ENCODE results near the gene ABCC2. TPM values are rescaled to one million over a fixed set of nuclear protein-coding genes. Genes with fewer than 3 reads are reported as not detected.

ABCC2 gene
- polyA plus RNA-seq, 2 donors: 0.20 to 0.35 TPM

DNA sequence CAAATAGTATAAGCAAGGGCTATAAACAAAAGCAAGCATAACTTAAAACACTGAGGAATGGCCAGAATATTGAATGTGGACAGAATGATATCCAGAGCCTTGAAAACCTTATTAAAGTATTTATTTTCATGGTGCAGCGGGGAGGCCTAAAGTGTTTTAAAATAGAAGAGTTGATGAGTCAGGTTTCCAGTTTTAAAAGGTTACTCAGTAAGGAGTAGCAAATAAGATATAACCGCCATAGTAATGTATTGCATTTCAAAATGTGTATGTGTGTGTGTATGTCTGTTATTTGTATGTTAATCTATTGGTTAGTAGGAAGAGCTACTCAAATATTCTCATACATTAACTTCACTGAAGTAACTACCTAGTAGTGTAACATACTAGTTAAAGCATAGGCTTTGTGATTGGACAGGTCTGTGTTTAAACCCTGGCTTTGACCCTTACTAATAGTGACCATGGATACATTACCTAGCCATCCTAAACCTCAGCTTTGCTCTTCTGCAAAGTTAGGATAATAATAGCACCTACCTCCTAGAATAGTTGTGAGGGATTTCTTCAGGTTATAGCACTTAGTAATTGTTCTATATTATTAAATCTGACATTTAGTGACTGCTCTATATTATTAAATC lies 33.5 kb upstream of the ABCC2 start:
- Histone ChIP-seq H3K27ac (ENCODE audit: low read depth in 2 of 2, low read length in 1 of 2) (no peak overlapping the region), H3K27me3 (ENCODE audit: control insufficient read depth in 1 of 2, insufficient read depth in 2 of 2, low read length in 2 of 2) (no peaks in the 10 kb centered on the region), H3K36me3 (ENCODE audit: control insufficient read depth in 2 of 2, insufficient read depth in 2 of 2, low read length in 1 of 2) (peaks cover 0 to 8% of the 10 kb centered on the region in 2 donors), H3K4me1 (ENCODE audit: control insufficient read depth in 2 of 2, insufficient read depth in 2 of 2, low read length in 1 of 2) (no peaks in the 10 kb centered on the region), H3K9me3 (ENCODE audit: control insufficient read depth in 2 of 2, insufficient read depth in 1 of 2, low read depth in 1 of 2, low read length in 1 of 2) (no peaks in the 10 kb centered on the region), H3K4me3 (ENCODE audit: low read depth in 1 of 2, low read length in 2 of 2) (no peak overlapping the region)
- 94 to 96% methylated on average over 2 of the region's 2 CpGs for WGBS, 2 donors

DNA sequence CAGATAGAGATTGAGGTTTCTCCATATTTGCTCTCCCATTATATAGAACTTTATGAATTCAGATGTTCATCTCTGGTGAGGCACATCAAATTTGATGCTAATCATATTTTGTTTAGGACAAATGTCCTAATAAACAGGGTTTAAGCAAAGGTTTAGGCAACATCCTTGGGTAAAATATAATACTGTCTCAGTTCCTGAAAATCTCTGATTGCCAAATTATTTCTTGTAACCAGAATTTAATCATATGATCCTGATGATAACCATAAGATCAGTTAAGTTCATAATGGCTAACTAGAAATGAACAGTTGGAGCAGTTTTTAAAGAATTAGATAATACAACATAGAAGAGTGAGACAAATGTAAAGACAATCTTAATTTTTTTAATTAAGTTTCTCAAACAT lies 31.8 kb upstream of the ABCC2 start:
- Histone ChIP-seq H3K4me1 (ENCODE audit: control insufficient read depth in 2 of 2, insufficient read depth in 2 of 2, low read length in 1 of 2) (no peaks in the 10 kb centered on the region), H3K27ac (ENCODE audit: low read depth in 2 of 2, low read length in 1 of 2) (no peak overlapping the region), H3K9me3 (ENCODE audit: control insufficient read depth in 2 of 2, insufficient read depth in 1 of 2, low read depth in 1 of 2, low read length in 1 of 2) (no peaks in the 10 kb centered on the region), H3K4me3 (ENCODE audit: low read depth in 1 of 2, low read length in 2 of 2) (no peak overlapping the region), H3K27me3 (ENCODE audit: control insufficient read depth in 1 of 2, insufficient read depth in 2 of 2, low read length in 2 of 2) (no peaks in the 10 kb centered on the region), H3K36me3 (ENCODE audit: control insufficient read depth in 2 of 2, insufficient read depth in 2 of 2, low read length in 1 of 2) (peaks cover 3 to 5% of the 10 kb centered on the region in 2 donors)

DNA sequence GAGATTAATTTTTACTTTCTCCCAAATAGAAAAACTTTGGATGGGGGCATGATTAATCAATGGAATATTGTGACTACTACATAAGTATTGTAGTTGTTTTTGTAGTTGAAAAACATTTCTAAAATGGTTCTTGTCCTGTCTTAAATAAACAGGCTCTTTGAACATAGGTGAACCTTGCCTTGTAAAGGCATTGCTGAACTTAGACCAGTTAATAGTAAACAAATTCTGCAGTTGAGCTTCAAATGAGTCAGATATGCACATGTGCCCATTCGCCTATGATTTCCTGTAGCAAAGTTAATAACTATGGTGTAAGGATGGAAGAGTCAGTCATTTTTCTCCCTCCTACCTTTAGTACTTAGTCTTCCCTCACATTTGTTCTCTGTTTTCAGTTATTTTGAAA lies 27.8 kb upstream of the ABCC2 start:
- no peaks in the 10 kb centered on the region for H3K27me3 ChIP-seq (ENCODE audit: control insufficient read depth in 1 of 2, insufficient read depth in 2 of 2, low read length in 2 of 2)
- no peaks in the 10 kb centered on the region for H3K9me3 ChIP-seq (ENCODE audit: control insufficient read depth in 2 of 2, insufficient read depth in 1 of 2, low read depth in 1 of 2, low read length in 1 of 2)
- no peaks in the 10 kb centered on the region for H3K4me1 ChIP-seq (ENCODE audit: control insufficient read depth in 2 of 2, insufficient read depth in 2 of 2, low read length in 1 of 2)
- H3K36me3 ChIP-seq (ENCODE audit: control insufficient read depth in 2 of 2, insufficient read depth in 2 of 2, low read length in 1 of 2): peaks cover 3% of the 10 kb centered on the region in 2 donors
- WGBS, 2 donors: 90% methylated on average over 1 of the region's 1 CpG
- no peak overlapping the region for H3K27ac ChIP-seq (ENCODE audit: low read depth in 2 of 2, low read length in 1 of 2)
- H3K4me3 ChIP-seq (ENCODE audit: low read depth in 1 of 2, low read length in 2 of 2): no peak overlapping the region

DNA sequence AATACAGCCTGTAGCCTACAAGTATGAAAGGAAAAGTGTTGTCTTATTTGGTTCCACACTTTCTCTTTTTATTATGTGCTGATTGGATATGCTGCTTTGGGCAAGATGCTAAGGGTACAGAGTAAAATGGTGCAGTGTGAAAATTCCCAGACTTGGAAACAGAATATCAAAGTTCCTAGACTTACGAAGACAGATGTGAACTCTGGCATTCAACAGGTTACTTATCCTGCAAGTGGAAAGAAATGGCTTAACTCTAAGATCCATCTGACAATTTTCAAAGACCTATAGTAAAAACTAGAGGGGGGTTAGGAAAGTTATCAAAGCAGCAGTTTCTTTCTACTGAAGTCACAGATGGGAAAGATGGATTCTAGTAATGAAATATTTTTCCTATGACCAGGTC lies 26.3 kb upstream of the ABCC2 start:
- no peaks in the 10 kb centered on the region for H3K27me3 ChIP-seq (ENCODE audit: control insufficient read depth in 1 of 2, insufficient read depth in 2 of 2, low read length in 2 of 2)
- H3K4me1 ChIP-seq (ENCODE audit: control insufficient read depth in 2 of 2, insufficient read depth in 2 of 2, low read length in 1 of 2): no peaks in the 10 kb centered on the region
- no peaks in the 10 kb centered on the region for H3K9me3 ChIP-seq (ENCODE audit: control insufficient read depth in 2 of 2, insufficient read depth in 1 of 2, low read depth in 1 of 2, low read length in 1 of 2)
- H3K27ac ChIP-seq (ENCODE audit: low read depth in 2 of 2, low read length in 1 of 2): no peak overlapping the region
- H3K4me3 ChIP-seq (ENCODE audit: low read depth in 1 of 2, low read length in 2 of 2): no peak overlapping the region
- H3K36me3 ChIP-seq (ENCODE audit: control insufficient read depth in 2 of 2, insufficient read depth in 2 of 2, low read length in 1 of 2): peaks cover 6 to 8% of the 10 kb centered on the region in 2 donors
- 96 to 100% methylated on average over 1 of the region's 1 CpG for WGBS, 2 donors

DNA sequence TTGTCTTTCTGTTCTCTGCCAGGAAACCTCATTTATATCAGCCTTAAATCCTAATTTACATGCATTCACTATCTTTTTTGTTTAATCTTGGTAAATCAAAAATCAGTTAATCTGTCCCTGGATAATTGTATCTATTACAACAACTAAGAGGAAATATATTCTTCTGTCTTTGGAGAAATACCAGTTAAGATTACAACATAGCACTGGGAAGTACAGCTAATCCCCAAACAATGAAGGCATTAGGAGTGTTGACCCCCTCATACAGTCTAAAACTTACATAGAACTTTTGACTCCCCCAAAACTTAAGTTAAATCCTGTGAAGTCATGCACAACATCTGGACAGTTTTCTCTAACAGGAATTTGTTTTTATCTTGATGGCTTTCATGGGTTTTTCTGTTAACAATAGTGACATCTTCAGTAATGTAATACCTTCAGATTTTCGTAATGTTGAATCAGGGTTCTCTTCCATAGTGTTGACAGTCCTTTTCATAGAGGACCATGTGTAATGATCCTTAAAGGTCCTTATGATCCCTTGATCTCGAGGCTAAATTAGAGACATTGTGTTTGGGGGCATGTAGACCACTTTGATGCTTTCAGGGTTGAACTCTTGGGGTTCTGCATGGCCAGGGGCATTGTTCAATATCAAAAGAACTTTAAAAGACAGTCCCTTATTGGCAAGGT lies 24.1 kb upstream of the ABCC2 start:
- Histone ChIP-seq H3K36me3 (ENCODE audit: control insufficient read depth in 2 of 2, insufficient read depth in 2 of 2, low read length in 1 of 2) (peaks cover 3 to 8% of the 10 kb centered on the region in 2 donors), H3K27ac (ENCODE audit: low read depth in 2 of 2, low read length in 1 of 2) (no peak overlapping the region), H3K4me3 (ENCODE audit: low read depth in 1 of 2, low read length in 2 of 2) (no peak overlapping the region), H3K9me3 (ENCODE audit: control insufficient read depth in 2 of 2, insufficient read depth in 1 of 2, low read depth in 1 of 2, low read length in 1 of 2) (no peaks in the 10 kb centered on the region), H3K4me1 (ENCODE audit: control insufficient read depth in 2 of 2, insufficient read depth in 2 of 2, low read length in 1 of 2) (no peaks in the 10 kb centered on the region), H3K27me3 (ENCODE audit: control insufficient read depth in 1 of 2, insufficient read depth in 2 of 2, low read length in 2 of 2) (no peaks in the 10 kb centered on the region)
- 74 to 77% methylated on average over 2 of the region's 2 CpGs for WGBS, 2 donors

DNA sequence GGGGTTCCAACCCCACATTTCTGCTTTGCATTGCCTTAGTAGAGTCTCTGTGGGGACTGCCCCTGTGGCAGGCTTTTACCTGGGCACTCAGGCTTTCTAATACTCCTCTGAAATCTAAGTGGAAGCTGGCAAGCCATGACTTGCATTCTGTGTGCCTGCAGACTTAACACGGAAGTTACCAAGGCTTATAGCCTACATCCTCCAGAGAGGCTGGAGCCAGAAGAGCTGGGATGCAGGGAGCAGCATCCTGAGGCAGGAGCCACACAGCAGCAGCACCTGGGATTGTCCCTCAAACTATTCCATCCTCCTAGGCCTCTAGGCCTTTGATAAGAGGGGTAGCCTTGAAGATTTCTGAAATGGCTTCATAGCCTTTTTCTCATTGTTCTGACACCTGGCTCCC lies 22.1 kb upstream of the ABCC2 start:
- Histone ChIP-seq H3K4me1 (ENCODE audit: control insufficient read depth in 2 of 2, insufficient read depth in 2 of 2, low read length in 1 of 2) (no peaks in the 10 kb centered on the region), H3K4me3 (ENCODE audit: low read depth in 1 of 2, low read length in 2 of 2) (no peak overlapping the region), H3K27ac (ENCODE audit: low read depth in 2 of 2, low read length in 1 of 2) (no peak overlapping the region), H3K27me3 (ENCODE audit: control insufficient read depth in 1 of 2, insufficient read depth in 2 of 2, low read length in 2 of 2) (no peaks in the 10 kb centered on the region), H3K9me3 (ENCODE audit: control insufficient read depth in 2 of 2, insufficient read depth in 1 of 2, low read depth in 1 of 2, low read length in 1 of 2) (no peaks in the 10 kb centered on the region), H3K36me3 (ENCODE audit: control insufficient read depth in 2 of 2, insufficient read depth in 2 of 2, low read length in 1 of 2) (peaks cover 3 to 8% of the 10 kb centered on the region in 2 donors)
- 58% methylated on average over 1 of the region's 1 CpG for WGBS, 2 donors

DNA sequence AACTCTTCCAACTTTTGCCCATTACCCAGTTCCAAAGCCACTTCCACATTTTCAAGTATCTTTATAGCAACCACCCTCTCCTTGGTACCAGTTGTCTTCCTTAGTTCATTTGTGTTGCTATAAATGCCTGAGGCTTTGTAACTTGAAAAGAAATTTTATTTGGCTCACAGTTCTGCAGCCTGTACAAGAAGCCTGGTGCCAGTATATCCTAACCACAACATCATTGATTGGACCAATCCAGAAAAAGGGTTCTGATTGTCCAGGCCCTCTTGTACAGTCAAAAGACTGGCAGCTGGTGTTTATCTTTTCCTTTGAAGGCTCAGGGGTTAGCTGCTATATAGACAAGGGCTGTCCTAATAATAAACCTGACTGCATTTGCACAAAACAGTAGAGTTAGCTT lies 21.1 kb upstream of the ABCC2 start:
- Histone ChIP-seq H3K4me3 (ENCODE audit: low read depth in 1 of 2, low read length in 2 of 2) (no peak overlapping the region), H3K27me3 (ENCODE audit: control insufficient read depth in 1 of 2, insufficient read depth in 2 of 2, low read length in 2 of 2) (no peaks in the 10 kb centered on the region), H3K4me1 (ENCODE audit: control insufficient read depth in 2 of 2, insufficient read depth in 2 of 2, low read length in 1 of 2) (no peaks in the 10 kb centered on the region), H3K9me3 (ENCODE audit: control insufficient read depth in 2 of 2, insufficient read depth in 1 of 2, low read depth in 1 of 2, low read length in 1 of 2) (no peaks in the 10 kb centered on the region), H3K27ac (ENCODE audit: low read depth in 2 of 2, low read length in 1 of 2) (no peak overlapping the region), H3K36me3 (ENCODE audit: control insufficient read depth in 2 of 2, insufficient read depth in 2 of 2, low read length in 1 of 2) (peaks cover 3 to 5% of the 10 kb centered on the region in 2 donors)

DNA sequence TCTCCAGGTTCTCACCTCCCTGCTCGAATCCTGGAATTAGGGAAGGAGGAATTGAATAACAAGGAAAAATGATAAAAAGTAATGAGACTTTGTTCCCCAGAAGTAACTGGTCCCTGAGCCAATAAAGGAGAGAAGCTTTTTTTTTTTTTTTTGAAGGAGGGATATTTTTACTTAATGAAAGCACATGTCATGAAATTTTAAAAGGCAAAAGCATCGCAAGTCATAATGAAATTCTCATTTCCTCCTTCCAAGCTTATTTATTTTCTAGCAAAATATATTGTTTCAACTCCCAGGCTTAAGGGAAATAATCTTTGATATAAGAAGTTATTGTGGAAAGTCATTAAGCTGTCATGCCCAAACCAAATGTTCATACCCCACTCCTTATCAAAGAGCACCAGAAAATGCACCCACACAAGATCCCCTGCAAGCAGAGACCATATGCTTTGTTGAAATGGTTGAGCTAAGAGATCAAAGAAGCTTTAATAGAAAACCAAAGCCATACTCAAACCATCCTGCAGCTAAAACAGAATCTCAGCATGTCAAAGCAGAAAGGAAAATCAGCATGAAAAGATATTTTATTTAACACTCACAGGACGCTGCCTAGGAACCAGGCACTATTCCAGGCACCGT lies 16.7 kb upstream of the ABCC2 start:
- H3K4me1 ChIP-seq (ENCODE audit: control insufficient read depth in 2 of 2, insufficient read depth in 2 of 2, low read length in 1 of 2): no peaks in the 10 kb centered on the region
- no peaks in the 10 kb centered on the region for H3K27me3 ChIP-seq (ENCODE audit: control insufficient read depth in 1 of 2, insufficient read depth in 2 of 2, low read length in 2 of 2)
- no peak overlapping the region for H3K4me3 ChIP-seq (ENCODE audit: low read depth in 1 of 2, low read length in 2 of 2)
- 69 to 71% methylated on average over 4 of the region's 4 CpGs for WGBS, 2 donors
- H3K27ac ChIP-seq (ENCODE audit: low read depth in 2 of 2, low read length in 1 of 2): no peak overlapping the region
- no peaks in the 10 kb centered on the region for H3K9me3 ChIP-seq (ENCODE audit: control insufficient read depth in 2 of 2, insufficient read depth in 1 of 2, low read depth in 1 of 2, low read length in 1 of 2)
- H3K36me3 ChIP-seq (ENCODE audit: control insufficient read depth in 2 of 2, insufficient read depth in 2 of 2, low read length in 1 of 2): no peaks in the 10 kb centered on the region

DNA sequence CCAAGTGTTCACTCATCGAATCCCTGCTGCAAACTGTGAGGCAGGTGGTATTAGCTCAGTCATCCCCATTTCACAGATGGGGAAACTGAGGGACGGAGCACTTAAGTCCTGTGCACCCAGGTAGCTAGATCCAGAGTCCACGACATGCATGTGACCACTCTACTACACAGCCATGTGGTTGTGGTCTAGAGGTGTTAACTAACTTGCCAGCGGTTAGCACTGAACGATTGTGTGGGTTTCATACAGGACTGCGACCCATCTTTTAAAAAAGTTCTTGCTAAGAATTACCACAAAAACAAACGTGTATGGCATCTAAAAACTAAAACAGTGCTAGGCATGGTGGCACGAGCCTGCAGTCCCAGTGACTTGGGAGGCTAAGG lies 16.1 kb upstream of the ABCC2 start:
- H3K27ac ChIP-seq (ENCODE audit: low read depth in 2 of 2, low read length in 1 of 2): no peak overlapping the region
- no peaks in the 10 kb centered on the region for H3K9me3 ChIP-seq (ENCODE audit: control insufficient read depth in 2 of 2, insufficient read depth in 1 of 2, low read depth in 1 of 2, low read length in 1 of 2)
- H3K36me3 ChIP-seq (ENCODE audit: control insufficient read depth in 2 of 2, insufficient read depth in 2 of 2, low read length in 1 of 2): no peaks in the 10 kb centered on the region
- H3K4me3 ChIP-seq (ENCODE audit: low read depth in 1 of 2, low read length in 2 of 2): no peak overlapping the region
- H3K4me1 ChIP-seq (ENCODE audit: control insufficient read depth in 2 of 2, insufficient read depth in 2 of 2, low read length in 1 of 2): no peaks in the 10 kb centered on the region
- no peaks in the 10 kb centered on the region for H3K27me3 ChIP-seq (ENCODE audit: control insufficient read depth in 1 of 2, insufficient read depth in 2 of 2, low read length in 2 of 2)
- WGBS, 2 donors: 69 to 71% methylated on average over 8 of the region's 8 CpGs

DNA sequence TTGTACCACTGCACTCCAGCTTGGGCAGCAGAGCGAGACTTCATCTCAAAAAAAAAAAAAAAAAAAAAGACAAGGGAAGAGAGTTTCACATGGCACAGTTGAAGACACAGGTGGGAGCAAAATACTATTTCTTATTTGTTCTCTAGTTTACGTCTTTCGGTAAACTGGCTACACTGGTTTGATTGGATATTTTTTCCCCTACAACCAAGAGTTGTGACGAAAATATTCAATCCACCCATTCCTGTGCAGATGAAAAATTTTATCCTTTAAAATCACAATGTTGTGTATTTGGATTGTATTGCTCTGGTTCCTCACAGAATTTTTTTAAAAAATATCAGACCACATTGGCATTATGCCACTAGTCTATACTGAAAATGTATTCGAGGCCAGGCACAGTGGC lies 14.5 kb upstream of the ABCC2 start:
- no peak overlapping the region for H3K4me3 ChIP-seq (ENCODE audit: low read depth in 1 of 2, low read length in 2 of 2)
- no peaks in the 10 kb centered on the region for H3K27me3 ChIP-seq (ENCODE audit: control insufficient read depth in 1 of 2, insufficient read depth in 2 of 2, low read length in 2 of 2)
- WGBS, 2 donors: 52 to 56% methylated on average over 5 of the region's 5 CpGs
- H3K36me3 ChIP-seq (ENCODE audit: control insufficient read depth in 2 of 2, insufficient read depth in 2 of 2, low read length in 1 of 2): no peaks in the 10 kb centered on the region
- no peaks in the 10 kb centered on the region for H3K9me3 ChIP-seq (ENCODE audit: control insufficient read depth in 2 of 2, insufficient read depth in 1 of 2, low read depth in 1 of 2, low read length in 1 of 2)
- no peaks in the 10 kb centered on the region for H3K4me1 ChIP-seq (ENCODE audit: control insufficient read depth in 2 of 2, insufficient read depth in 2 of 2, low read length in 1 of 2)
- no peak overlapping the region for H3K27ac ChIP-seq (ENCODE audit: low read depth in 2 of 2, low read length in 1 of 2)
